GM13976 (cell line): ENCODE results near the gene ST3GAL5.

ENCODE experiments used
- DNase-seq: peaks from one replicate; pipeline ENCODE4 v3.0.0; 2012; ENCODE audit warnings: low spot score
- in situ Hi-C: fragments of 300-500 bp; cut with MboI; formaldehyde crosslinking; loops from one replicate; pipeline ENCODE4 v1.12.0; 2022; ENCODE audit warnings: low sequenced_read_pairs, mixed read lengths, inconsistent platforms; ENCODE audit not compliant: unreplicated experiment
- TF ChIP-seq, protein P1 (sequence below): IDR thresholded peaks from 2 replicates; pipeline ENCODE4 v1.5.1; 2012; ENCODE audit warnings: borderline replicate concordance, mild to moderate bottlenecking; ENCODE audit not compliant: insufficient read depth; ENCODE audit errors: extremely low read depth, missing control alignments, control extremely low read depth

ST3GAL5 gene

GRCh38 chr2:85794491-85795121, 94.2 kb downstream of the ST3GAL5 start:
- in situ Hi-C loops: no loop called here
- TF ChIP-seq, protein P1, sequence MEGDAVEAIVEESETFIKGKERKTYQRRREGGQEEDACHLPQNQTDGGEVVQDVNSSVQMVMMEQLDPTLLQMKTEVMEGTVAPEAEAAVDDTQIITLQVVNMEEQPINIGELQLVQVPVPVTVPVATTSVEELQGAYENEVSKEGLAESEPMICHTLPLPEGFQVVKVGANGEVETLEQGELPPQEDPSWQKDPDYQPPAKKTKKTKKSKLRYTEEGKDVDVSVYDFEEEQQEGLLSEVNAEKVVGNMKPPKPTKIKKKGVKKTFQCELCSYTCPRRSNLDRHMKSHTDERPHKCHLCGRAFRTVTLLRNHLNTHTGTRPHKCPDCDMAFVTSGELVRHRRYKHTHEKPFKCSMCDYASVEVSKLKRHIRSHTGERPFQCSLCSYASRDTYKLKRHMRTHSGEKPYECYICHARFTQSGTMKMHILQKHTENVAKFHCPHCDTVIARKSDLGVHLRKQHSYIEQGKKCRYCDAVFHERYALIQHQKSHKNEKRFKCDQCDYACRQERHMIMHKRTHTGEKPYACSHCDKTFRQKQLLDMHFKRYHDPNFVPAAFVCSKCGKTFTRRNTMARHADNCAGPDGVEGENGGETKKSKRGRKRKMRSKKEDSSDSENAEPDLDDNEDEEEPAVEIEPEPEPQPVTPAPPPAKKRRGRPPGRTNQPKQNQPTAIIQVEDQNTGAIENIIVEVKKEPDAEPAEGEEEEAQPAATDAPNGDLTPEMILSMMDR: no peak
- DNase-seq: no peak

DNA sequence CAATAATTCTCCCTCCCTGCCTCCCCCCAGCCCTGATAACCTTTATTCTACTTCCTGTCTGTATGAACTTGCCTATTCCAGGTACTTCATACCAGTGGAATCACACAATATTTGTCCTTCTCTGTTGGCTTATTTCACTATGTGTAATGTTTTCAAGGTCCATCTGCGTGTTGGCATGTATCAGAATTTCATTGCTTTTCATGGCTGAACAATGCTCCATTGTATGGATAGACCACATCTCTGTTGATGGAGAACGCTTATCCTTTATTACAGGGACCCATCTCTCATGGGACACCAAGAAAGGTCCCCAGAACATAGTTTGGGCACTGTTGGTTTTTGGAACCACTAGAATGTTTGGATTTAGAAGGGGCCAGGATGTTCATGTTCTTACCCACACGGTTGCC, 94.8 kb downstream of the ST3GAL5 start:
- no peak for DNase-seq
- TF ChIP-seq, protein P1: no peak
- in situ Hi-C loops: no loop called here

- no peak for DNase-seq
- in situ Hi-C loops: no loop called here
- TF ChIP-seq, protein P1: no peak
Measured at GRCh38 chr2:85793584-85793983, 95.2 kb downstream of the ST3GAL5 start.

DNA sequence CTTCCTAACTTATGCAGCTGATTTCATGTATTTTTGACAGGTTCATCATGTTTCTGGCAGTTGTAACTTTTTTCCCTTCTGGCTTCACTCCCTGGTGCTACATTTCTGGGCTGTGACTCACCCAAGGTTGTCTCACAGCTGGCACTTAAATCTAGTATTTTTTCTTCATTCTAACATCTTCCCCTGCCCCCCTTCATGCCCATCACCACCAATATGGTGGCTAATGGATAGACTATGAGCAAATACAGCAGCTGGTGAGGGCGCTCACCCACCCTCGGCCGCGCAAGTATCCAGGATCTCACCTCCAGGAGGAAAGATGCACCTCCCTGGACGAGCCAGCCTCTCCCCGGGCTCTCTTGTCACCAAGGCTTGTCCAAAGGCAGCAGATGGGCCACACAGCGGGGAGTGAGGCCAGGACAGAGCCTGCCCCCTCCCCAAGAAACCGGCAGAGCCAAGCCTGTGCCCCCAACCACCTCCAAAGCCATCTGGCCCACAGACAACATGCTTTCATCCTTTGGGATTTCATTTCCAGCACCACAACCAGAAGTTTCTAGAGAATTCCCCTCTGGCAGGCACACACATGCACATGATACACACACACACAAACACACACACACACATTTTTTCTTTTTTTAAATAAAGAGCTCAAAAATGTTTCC, 95.9 kb downstream of the ST3GAL5 start:
- DNase-seq: no peak
- TF ChIP-seq, protein P1: no peak
- in situ Hi-C loops: no loop called here

DNA sequence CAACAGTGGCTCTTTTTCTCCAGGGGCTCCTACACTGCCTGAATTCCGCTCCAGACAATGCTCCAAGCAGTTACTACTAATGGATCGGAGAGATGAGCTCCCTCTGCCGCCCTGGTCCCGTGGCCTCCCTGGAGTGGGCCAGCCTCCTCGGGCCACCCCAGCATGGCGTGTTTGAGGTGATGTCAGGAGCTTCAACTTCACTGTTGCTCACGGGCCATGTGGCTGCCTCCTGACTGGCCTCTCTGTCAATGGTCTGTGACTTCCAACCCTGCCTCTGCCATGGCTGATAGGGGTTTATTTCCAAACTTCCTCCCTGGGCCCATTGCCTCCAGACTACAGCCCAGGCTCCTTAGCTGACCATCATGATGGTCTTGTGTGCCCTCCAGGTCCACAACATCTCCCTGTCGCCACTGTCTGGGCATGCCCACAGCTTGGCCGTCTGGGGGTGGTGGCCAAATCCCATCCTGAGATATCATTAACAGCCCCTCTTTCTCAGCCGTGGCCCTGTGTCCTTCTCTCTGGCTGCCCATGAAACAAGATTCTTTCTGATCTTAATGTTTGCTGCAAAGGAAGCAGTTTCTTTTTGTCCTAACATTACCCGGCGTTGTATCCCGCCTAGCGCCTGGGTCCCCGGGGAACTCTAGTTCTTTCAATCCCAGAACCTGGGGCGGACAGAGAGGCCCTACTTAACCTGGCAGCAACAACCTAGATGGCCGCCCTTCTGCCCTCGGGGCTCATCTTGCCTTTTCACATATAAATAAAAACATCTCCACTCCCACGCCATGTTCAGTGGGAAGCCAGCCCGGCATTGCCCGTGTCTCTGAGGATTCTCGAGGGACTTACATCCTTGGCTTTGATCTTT, 96.9 kb downstream of the ST3GAL5 start:
- TF ChIP-seq, protein P1: no peak
- DNase-seq: no peak
- in situ Hi-C loops: no loop called here

DNA sequence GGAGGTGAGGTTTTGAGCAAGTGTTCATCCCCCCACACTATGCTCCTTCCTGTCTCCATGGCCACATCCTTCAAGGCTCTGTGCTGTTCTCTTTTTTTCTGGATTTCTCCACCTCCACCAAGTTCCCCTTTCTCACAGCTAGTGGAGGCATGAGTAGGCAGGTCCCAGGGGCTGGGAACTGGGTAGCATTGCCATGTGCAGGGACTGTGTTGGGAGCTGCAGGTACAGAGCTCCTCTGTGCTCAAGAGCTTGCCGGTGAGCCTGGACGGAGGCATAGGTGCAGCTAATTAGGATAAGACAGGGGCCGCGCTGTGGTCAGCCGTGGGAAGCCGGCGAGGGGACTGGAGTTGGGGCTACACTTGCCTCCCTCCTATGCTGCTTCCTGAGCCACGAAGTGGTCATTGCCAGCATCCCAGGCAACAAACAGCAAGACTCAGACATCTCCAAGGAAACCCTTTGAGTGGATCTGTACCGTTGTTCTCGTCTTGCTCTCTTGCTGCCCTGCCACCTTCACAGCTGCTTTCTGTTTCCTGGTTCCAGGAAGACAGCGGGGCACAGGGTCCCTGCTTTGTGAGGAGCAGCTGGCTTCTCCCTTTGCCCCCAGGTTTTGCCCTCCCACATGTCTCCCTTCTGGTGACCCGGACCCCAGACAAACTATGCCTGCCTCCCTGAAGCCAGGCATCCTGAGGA, 98.1 kb downstream of the ST3GAL5 start:
- no peak for DNase-seq
- in situ Hi-C loops: no loop called here
- TF ChIP-seq, protein P1: no peak
